HepG2 (cell line): ENCODE measurements around the gene JPH2. TPM values are rescaled to one million over a fixed set of nuclear protein-coding genes. Genes with fewer than 3 reads are reported as not detected.

ENCODE experiments used
- CEBPG ChIP-seq: IDR thresholded peaks from 2 replicates; pipeline ENCODE4 v1.6.1; 2016
- ERF ChIP-seq: IDR thresholded peaks from 2 replicates; pipeline ENCODE4 v1.6.1; 2018; ENCODE audit warnings: missing biosample characterization, missing genetic modification reagents
- HMG20B ChIP-seq: conservative IDR thresholded peaks from 2 replicates; pipeline ENCODE4 v1.6.1; 2016; ENCODE audit warnings: missing genetic modification reagents, missing compliant biosample characterization
- KAT8 ChIP-seq: IDR thresholded peaks from 2 replicates; pipeline ENCODE4 v1.6.1; 2016; ENCODE audit warnings: missing genetic modification reagents, missing compliant biosample characterization
- MIXL1 ChIP-seq: IDR thresholded peaks from 2 replicates; pipeline ENCODE4 v1.6.1; 2016
- MLLT10 ChIP-seq: sonication (generic); formaldehyde crosslinking; IDR thresholded peaks from 2 replicates; pipeline ENCODE4 v1.4.0; 2020; ENCODE audit warnings: missing genetic modification reagents
- ONECUT2 ChIP-seq: sonication (generic); formaldehyde crosslinking; IDR thresholded peaks from 2 replicates; pipeline ENCODE4 v1.4.0; 2020; ENCODE audit warnings: missing genetic modification reagents
- ZFP37 ChIP-seq: sonication (generic); formaldehyde crosslinking; IDR thresholded peaks from 2 replicates; pipeline ENCODE4 v1.4.0; 2020; ENCODE audit warnings: missing genetic modification reagents, borderline replicate concordance
- ZNF282 ChIP-seq: fragments of 450-650 bp; IDR thresholded peaks from 2 replicates; pipeline ENCODE4 v1.6.1; 2018; ENCODE audit not compliant: partially characterized antibody
- ZNF501 ChIP-seq: sonication (generic); formaldehyde crosslinking; IDR thresholded peaks from 2 replicates; pipeline ENCODE4 v1.5.1; 2020; ENCODE audit warnings: mild to moderate bottlenecking, moderate library complexity, missing genetic modification reagents
- ZNF672 ChIP-seq: sonication (generic); formaldehyde crosslinking; IDR thresholded peaks from 2 replicates; pipeline ENCODE4 v1.8.1; 2022; ENCODE audit warnings: missing genetic modification reagents
- ZNF792 ChIP-seq: IDR thresholded peaks from 2 replicates; pipeline ENCODE4 v1.6.1; 2016
- polyA plus RNA-seq, 8 experiments: library from polyadenylated mRNA; depleted of rRNA in 3 of 8; stranded (reverse) in 7 of 8; unstranded in 1 of 8; fragments of >200 nt; fragmentation: Illumina TruSeq in 4 of 8; extraction: Trizol in 4 of 8; gene quantifications; 2 replicates each; pipeline versions ENCODE4 v1.2.1 to v1.2.3, GENCODE V29; 2011 to 2016; ENCODE audit warnings: low read depth in 4 of 8, missing spikeins in 1 of 8, mixed read lengths in 1 of 8; ENCODE audit not compliant: insufficient read depth in 1 of 8
- total RNA-seq, 5 experiments: library from RNA; depleted of rRNA; stranded (reverse); fragments of >200 nt; fragmentation: Illumina TruSeq; extraction: Trizol; gene quantifications; 2 replicates each; pipeline ENCODE4 v1.2.3, GENCODE V29; 2016; ENCODE audit warnings: low read depth in 1 of 5
- TF ChIP-seq, protein P1 (sequence below), 2 experiments: fragments of 450-650 bp in 1 of 2; sonication (generic) in 1 of 2; formaldehyde crosslinking in 1 of 2; IDR thresholded peaks; 2 replicates each; pipeline versions ENCODE4 v1.6.1 to v1.8.0; 2016 to 2022; ENCODE audit warnings: antibody characterized with exemption in 1 of 2, mild to moderate bottlenecking in 1 of 2, missing genetic modification reagents in 1 of 2
- TF ChIP-seq, protein P2 (sequence below): sonication (generic); formaldehyde crosslinking; conservative IDR thresholded peaks from 2 replicates; pipeline ENCODE4 v1.4.0; 2020; ENCODE audit warnings: missing genetic modification reagents
- TF ChIP-seq, protein P3 (sequence below): sonication (generic); formaldehyde crosslinking; IDR thresholded peaks from 2 replicates; pipeline ENCODE4 v1.4.0; 2020; ENCODE audit warnings: mild to moderate bottlenecking, missing genetic modification reagents

The JPH2 gene
- total and polyA plus RNA-seq, 2 of the 13 experiments (the other 11 are each of a cell fraction or from before 2014, with no cell fraction given), result 0.42 TPM; not detected in 1

DNA sequence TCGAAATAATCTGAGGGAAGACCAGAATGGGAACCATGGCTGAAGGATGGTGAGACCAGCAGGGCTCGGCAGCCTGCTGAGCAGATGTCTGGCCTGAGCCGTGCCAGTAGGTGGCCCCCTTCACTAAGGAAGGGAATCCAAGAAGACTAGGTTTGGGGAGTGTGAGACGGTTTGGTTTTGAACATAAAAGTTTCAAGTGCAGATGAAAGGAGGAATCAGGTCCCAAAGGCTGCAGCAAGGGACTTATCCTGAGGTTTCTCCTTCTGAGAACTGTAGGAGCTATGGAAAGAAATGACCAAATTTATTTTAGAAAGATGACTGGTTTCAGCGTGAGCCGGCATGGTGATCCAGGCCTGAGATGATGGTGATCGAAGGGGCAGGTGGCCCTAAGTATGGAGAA lies 28.1 kb upstream of the JPH2 start (continued):
- TF ChIP-seq, protein P1, sequence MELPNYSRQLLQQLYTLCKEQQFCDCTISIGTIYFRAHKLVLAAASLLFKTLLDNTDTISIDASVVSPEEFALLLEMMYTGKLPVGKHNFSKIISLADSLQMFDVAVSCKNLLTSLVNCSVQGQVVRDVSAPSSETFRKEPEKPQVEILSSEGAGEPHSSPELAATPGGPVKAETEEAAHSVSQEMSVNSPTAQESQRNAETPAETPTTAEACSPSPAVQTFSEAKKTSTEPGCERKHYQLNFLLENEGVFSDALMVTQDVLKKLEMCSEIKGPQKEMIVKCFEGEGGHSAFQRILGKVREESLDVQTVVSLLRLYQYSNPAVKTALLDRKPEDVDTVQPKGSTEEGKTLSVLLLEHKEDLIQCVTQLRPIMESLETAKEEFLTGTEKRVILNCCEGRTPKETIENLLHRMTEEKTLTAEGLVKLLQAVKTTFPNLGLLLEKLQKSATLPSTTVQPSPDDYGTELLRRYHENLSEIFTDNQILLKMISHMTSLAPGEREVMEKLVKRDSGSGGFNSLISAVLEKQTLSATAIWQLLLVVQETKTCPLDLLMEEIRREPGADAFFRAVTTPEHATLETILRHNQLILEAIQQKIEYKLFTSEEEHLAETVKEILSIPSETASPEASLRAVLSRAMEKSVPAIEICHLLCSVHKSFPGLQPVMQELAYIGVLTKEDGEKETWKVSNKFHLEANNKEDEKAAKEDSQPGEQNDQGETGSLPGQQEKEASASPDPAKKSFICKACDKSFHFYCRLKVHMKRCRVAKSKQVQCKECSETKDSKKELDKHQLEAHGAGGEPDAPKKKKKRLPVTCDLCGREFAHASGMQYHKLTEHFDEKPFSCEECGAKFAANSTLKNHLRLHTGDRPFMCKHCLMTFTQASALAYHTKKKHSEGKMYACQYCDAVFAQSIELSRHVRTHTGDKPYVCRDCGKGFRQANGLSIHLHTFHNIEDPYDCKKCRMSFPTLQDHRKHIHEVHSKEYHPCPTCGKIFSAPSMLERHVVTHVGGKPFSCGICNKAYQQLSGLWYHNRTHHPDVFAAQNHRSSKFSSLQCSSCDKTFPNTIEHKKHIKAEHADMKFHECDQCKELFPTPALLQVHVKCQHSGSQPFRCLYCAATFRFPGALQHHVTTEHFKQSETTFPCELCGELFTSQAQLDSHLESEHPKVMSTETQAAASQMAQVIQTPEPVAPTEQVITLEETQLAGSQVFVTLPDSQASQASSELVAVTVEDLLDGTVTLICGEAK (IDR thresholded peaks at IDR 0.05), result no peak
- TF ChIP-seq, protein P1 (CRISPR knock-in tag; IDR thresholded peaks at IDR 0.05), result no peak
- TF ChIP-seq ONECUT2 (CRISPR knock-in tag), result no peak
- TF ChIP-seq, protein P2, sequence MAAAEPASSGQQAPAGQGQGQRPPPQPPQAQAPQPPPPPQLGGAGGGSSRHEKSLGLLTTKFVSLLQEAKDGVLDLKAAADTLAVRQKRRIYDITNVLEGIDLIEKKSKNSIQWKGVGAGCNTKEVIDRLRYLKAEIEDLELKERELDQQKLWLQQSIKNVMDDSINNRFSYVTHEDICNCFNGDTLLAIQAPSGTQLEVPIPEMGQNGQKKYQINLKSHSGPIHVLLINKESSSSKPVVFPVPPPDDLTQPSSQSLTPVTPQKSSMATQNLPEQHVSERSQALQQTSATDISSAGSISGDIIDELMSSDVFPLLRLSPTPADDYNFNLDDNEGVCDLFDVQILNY (CRISPR knock-in tag), result no peak
- peak; percentile 84 for TF ChIP-seq MIXL1 (CRISPR knock-in tag)
- peak; percentile 87 for TF ChIP-seq ZNF501 (CRISPR knock-in tag)
- TF ChIP-seq ZFP37 (CRISPR knock-in tag), result no peak
- TF ChIP-seq ERF (CRISPR knock-in tag), result peak; percentile 85
- TF ChIP-seq, protein P3, sequence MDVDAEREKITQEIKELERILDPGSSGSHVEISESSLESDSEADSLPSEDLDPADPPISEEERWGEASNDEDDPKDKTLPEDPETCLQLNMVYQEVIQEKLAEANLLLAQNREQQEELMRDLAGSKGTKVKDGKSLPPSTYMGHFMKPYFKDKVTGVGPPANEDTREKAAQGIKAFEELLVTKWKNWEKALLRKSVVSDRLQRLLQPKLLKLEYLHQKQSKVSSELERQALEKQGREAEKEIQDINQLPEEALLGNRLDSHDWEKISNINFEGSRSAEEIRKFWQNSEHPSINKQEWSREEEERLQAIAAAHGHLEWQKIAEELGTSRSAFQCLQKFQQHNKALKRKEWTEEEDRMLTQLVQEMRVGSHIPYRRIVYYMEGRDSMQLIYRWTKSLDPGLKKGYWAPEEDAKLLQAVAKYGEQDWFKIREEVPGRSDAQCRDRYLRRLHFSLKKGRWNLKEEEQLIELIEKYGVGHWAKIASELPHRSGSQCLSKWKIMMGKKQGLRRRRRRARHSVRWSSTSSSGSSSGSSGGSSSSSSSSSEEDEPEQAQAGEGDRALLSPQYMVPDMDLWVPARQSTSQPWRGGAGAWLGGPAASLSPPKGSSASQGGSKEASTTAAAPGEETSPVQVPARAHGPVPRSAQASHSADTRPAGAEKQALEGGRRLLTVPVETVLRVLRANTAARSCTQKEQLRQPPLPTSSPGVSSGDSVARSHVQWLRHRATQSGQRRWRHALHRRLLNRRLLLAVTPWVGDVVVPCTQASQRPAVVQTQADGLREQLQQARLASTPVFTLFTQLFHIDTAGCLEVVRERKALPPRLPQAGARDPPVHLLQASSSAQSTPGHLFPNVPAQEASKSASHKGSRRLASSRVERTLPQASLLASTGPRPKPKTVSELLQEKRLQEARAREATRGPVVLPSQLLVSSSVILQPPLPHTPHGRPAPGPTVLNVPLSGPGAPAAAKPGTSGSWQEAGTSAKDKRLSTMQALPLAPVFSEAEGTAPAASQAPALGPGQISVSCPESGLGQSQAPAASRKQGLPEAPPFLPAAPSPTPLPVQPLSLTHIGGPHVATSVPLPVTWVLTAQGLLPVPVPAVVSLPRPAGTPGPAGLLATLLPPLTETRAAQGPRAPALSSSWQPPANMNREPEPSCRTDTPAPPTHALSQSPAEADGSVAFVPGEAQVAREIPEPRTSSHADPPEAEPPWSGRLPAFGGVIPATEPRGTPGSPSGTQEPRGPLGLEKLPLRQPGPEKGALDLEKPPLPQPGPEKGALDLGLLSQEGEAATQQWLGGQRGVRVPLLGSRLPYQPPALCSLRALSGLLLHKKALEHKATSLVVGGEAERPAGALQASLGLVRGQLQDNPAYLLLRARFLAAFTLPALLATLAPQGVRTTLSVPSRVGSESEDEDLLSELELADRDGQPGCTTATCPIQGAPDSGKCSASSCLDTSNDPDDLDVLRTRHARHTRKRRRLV (CRISPR knock-in tag), result no peak
- TF ChIP-seq ZNF672, result no peak
- no peak for TF ChIP-seq MLLT10 (CRISPR knock-in tag)
- 0 out of 2 replicates have a peak, but pooled peaks have one; percentile 22 for TF ChIP-seq CEBPG
- TF ChIP-seq KAT8, result peak; percentile 70; the same call in 1 of the 2 replicates
- no peak for TF ChIP-seq HMG20B (CRISPR knock-in tag)
- no peak for TF ChIP-seq ZNF282
- TF ChIP-seq ZNF792 (CRISPR knock-in tag), result 0 out of 2 replicates have a peak, but pooled peaks have one; percentile 36
